GM21360 (cell line): ENCODE results near the gene DRAM1.
A peak's percentile ranks its signal among the peaks of the same experiment; 100 is the strongest.

ENCODE experiments used
- ATAC-seq: cut with Tn5 transposase; IDR thresholded peaks from one replicate; pipeline ENCODE4 v1.9.1; 2021; ENCODE audit warnings: mild to moderate bottlenecking, moderate library complexity; ENCODE audit not compliant: unreplicated experiment

Gene DRAM1

GRCh38 chr12:101939306-101939705 is 61.9 kb downstream of the DRAM1 start:
- ATAC-seq: no peak

GRCh38 chr12:101939856-101940265 is 62.5 kb downstream of the DRAM1 start:
- no peak for ATAC-seq

DNA sequence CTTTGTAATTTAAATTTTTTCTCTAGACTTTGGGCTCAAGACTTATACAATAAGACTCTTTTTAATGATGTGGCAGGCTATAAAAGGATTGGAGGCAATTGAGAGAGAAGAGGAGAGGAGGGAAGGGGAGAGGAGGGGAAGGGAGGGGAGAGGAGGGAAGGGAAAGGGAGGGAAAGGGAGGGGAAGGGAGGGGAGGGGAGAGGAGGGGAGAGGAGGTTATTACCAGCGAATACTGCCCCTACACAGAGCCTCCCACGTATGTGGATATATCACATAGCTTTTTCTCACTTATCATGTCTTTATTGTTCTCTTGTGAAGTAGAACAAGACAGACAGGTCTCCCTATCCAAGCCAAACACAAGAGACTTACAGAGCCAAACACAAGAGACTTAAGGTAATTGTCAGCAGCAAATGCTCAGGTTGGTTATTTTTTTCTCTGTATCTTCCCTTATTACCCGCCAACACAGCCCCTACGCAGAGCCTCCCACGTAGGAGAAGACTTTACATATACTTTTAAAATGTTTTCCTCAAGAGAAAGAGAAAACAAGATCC is 63.1 kb downstream of the DRAM1 start:
- ATAC-seq: no peak

GRCh38 chr12:101941306-101942249 is 64.2 kb downstream of the DRAM1 start:
- ATAC-seq: peak; percentile 69

- ATAC-seq: no peak
Measured at GRCh38 chr12:101942250-101942605, 64.8 kb downstream of the DRAM1 start.

DNA sequence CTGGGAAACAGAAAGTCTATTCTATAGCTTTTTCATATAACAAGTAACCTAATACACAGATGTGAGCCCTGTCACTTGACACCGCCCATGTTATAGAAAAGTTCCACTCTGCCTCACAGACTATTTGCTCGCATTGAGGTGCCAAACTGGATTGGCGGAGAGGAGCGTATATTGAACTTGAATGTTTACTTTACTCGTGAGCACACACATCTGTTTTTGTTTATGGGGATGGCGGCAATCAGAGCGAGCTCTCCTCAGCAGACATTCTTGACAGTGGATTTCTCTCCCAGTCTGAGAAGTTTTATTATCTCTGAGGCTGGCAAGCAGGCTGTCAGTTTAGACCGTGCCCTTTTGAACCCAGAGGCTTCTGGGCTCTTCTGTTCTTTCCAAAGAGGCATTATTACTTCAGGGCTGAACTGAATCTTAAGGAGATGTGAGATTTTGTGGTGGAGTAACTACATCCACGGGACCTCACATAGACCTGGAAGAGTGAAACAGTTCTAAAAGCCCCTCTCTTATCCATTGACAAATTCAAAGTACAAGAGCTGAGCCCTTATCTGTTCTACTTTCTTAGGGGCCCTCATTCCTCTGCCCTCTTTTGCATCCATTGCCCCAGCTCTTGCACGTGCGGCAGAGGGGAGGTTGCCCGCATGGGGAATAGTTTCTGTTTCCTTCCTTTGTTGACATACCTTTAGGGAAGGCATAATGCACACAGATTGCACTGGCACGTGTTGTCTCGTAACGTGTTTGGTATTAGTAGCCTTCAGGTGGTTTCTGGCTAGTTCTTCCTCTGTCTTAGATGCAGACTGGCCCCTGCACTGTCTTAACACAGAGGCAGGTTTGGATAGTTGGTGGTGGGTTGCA is 68.2 kb downstream of the DRAM1 start:
- no peak for ATAC-seq

- ATAC-seq: no peak
Measured at GRCh38 chr12:101946233-101946611, 68.8 kb downstream of the DRAM1 start.

DNA sequence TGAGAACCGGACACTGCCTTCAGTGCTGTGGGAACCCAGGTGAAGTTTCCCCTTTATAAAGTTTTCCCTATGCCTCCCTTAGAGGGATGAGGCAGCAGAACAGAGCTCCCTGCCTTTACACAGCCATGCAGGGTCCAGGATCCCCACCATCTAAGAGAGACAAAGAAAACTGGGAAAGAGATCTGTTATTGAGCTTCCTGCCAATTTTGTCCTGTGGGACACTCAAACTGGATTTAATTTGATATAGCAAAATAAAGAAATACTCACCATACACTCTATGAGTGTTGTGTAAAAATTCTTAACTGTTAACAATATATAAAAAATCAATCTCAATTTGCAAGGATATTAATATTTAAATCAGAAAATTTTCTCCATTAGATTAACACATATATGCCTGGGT is 69.9 kb downstream of the DRAM1 start:
- ATAC-seq: no peak

GRCh38 chr12:101948365-101948764 is 71.0 kb downstream of the DRAM1 start:
- no peak for ATAC-seq

GRCh38 chr12:101951002-101951670 is 73.8 kb downstream of the DRAM1 start:
- ATAC-seq: no peak

DNA sequence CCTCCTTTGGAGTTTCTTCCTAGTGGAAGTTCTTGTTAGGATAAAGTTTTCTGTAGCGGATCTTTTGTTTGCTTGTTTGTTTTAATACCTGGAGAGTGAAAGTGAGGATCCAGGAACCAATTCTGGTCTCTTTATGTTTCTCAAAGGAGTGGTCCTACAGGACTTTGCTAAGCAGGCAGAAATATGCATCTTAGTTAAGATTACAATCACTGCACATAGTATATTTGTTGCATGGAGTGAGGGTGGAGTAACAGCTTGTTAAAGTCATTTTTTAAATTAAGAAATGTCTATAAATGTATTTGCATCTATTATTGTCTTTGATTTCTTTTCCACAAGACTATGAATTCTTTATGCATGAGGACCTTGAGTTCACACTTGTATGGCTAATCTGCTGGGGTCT is 76.7 kb downstream of the DRAM1 start:
- ATAC-seq: no peak

GRCh38 chr12:101954676-101955075 is 77.3 kb downstream of the DRAM1 start:
- ATAC-seq: no peak

DNA sequence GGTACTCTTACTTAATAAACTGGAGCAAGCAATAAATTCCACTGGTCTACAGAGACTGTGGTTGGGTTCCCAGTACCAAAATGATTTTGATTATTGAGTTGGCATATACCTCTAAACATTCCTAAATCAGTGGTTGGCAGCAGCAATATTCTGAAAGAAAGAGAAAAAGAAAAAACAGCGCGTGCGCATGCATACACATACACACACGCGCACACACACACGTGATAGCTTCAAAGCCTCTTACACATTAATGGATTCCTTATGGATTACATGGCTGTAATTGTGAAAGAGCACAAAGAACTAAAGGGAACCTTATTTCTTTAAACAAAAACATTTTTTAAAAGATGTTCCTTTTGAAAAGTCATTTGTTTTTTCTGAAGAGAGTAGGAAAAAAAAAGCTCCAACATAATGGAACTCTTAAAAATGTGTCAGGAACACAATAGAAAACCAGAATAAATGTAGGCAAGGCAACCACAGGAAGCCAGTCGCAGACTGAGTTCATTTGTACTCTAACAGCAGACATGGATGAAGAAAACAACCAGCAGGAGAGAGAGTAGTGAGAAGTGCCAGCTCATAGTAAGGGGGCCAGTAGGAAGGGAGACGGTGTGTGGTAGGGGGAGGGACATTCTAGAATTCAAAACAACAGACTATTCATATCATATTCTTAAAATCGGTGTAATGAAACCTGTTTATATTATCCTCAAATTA is 80.0 kb downstream of the DRAM1 start:
- no peak for ATAC-seq

GRCh38 chr12:101959607-101960006 is 82.2 kb downstream of the DRAM1 start:
- no peak for ATAC-seq

DNA sequence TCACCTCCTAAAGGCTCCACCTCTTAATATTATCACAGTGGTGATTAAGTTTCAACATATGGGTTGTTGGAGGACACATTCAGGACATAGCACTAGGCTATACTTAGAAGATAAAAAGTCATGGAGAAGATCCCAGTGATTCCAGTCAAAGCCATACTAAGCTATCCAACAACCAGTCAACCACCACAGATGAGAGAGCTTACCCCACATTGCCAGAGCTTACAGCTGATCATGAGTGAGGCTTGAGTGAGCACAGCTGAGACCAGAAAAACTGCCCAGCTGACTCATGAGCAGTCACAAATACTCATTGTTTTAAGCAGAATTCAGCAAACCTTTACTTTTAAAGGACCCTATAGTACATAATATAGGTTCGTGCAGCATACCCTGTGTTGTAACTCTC is 85.1 kb downstream of the DRAM1 start:
- no peak for ATAC-seq

DNA sequence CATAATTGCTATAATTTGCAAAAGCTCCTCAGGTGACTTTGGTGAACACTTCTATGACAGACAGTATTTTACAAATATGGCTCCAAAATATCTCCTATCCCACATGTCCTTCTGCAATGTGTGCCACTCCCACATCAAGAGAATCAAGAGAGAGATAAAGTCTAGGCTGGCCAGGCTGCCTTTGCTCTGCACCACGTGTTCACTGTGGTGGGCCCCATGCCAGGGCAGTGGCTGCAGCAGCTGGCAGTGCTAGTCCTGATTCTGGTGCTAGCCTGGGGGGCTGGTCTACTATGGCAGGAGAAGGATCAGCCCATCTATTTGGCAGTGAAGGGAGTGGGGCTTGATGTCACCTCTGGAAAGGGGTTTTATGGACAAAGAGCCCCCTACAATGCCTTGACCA is 86.3 kb downstream of the DRAM1 start:
- ATAC-seq: no peak

GRCh38 chr12:101966496-101966895 is 89.1 kb downstream of the DRAM1 start:
- no peak for ATAC-seq

- ATAC-seq: no peak
Measured at GRCh38 chr12:101967506-101967905, 90.1 kb downstream of the DRAM1 start.

- no peak for ATAC-seq
Measured at GRCh38 chr12:101968770-101969169, 91.4 kb downstream of the DRAM1 start.
